WI38 (cell line): ENCODE data around the gene HS1BP3.
A peak's percentile ranks its signal among the peaks of the same experiment; 100 is the strongest.

Source experiments
- H3K4me3 ChIP-seq: 2 replicates; pipeline ENCODE4 v1.5.1; 2011; ENCODE audit warnings: low read depth, mild to moderate bottlenecking, control low read depth, low read length
- TF ChIP-seq, protein P1 (sequence below): IDR thresholded peaks from 2 replicates; pipeline ENCODE4 v1.5.1; 2012; ENCODE audit warnings: low read depth, mild to moderate bottlenecking, control low read depth, low read length

HS1BP3 gene

DNA sequence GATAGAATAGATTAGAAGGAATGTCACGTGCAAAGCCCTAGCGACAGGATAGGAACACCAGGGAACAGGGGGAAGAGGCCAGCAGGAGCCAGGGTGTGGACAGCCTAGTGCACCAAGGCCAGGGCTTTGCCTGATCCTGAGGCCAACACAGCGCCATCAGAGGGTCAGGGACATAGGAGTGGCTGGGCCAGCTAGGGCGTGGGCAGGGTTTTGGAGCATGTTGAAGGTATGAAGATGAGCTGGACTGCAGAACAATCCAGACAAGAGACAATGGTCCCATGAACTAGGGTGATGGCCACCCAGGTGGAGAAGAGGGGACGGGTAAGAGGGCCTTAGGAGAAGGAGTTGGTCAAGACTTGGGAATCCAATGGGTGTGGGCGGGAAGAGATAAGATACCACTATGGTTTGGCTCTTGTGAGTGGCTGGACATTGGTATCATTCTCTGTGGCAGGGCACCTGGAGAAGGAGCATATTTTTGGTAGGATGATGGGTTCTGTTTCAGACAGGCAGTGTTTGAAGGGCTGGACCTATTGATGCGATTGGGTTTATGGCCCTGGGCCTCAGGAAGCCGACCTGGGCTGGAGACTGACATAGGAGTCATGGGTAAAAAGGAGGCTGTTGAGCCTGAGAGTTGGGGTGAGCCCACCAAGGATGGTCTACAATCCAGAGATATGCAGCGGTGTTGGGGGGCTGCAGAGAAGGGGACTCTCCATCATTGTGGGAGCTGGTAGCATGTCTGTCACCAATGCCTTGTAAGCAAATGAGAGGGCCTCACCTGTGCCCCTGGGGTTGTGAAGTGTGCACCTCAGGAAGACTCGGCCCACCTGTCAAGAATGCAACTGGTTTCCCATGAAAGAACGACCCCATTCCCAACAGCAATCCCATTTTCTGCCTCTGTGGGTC, 2.0 kb upstream of the HS1BP3 start:
- TF ChIP-seq, protein P1, sequence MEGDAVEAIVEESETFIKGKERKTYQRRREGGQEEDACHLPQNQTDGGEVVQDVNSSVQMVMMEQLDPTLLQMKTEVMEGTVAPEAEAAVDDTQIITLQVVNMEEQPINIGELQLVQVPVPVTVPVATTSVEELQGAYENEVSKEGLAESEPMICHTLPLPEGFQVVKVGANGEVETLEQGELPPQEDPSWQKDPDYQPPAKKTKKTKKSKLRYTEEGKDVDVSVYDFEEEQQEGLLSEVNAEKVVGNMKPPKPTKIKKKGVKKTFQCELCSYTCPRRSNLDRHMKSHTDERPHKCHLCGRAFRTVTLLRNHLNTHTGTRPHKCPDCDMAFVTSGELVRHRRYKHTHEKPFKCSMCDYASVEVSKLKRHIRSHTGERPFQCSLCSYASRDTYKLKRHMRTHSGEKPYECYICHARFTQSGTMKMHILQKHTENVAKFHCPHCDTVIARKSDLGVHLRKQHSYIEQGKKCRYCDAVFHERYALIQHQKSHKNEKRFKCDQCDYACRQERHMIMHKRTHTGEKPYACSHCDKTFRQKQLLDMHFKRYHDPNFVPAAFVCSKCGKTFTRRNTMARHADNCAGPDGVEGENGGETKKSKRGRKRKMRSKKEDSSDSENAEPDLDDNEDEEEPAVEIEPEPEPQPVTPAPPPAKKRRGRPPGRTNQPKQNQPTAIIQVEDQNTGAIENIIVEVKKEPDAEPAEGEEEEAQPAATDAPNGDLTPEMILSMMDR = no peak
- H3K4me3 ChIP-seq = no peak overlapping the region

DNA sequence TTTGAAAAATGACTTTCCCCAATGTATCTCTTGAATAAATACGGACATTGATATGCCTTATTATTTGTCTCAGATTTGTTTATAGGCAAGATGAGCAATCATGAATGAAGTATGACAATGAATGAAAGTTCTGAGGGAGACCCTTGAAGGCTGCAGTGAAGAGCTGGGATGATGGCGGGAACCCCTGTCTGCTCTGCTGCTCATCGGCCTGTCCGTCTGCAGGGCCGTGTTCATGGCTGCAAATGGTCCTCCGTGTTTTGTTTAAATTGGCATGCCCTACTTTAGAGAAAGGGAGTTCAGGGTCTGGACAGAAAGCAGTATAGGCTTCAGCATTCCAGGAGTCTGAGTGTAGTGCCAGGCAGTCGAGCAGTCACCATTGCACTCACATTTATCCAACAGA, 1.2 kb upstream of the HS1BP3 start:
- no peak overlapping the region for H3K4me3 ChIP-seq
- TF ChIP-seq, protein P1 = no peak

DNA sequence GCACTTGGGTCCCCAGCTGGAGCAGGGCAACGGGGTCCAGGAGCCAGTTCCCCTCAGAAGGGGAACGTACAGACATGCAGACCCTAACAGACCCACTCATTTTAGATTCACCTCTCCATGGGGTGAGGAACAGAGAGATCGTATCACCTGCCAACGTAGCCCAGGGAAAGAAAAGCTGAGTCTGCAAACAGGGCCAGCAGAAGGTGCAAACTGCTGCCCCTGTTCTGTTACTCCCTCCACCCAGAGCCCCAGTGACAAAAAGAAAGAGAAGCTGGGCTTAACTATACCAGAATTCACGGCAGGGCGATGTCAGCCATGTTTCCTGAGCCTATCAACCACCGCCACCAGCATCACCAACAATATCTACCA, 817 bp upstream of the HS1BP3 start:
- TF ChIP-seq, protein P1 = no peak
- H3K4me3 ChIP-seq = peak overlapping the region; percentile 89

DNA sequence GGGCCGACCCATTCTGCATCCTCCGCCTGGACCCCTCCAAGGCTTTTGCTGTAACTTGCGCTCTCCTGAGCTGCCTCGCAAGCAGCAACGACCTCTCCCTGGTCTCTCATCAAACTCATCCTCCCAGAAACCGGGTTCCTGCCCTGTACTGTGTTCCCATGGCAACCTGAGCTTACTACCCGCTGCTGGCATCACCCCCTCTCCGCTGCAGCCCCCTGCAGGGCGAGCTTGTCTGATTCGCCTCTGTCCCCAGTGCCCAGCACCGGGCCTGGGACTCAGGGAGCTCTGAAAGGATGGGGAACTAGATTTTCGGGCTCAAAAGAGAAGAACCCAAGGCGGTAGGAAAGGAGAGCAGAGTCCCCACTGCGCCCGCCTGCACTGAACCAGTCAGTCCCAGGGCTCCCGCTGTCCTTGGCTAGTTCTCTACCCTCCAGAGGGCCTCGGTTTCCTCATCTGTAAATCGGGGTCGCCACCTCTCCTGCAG, 463 bp downstream of the HS1BP3 start:
- peak overlapping the region; percentile 89 for H3K4me3 ChIP-seq
- TF ChIP-seq, protein P1 = 0 out of 2 replicates have a peak, but pooled peaks have one; percentile 5

DNA sequence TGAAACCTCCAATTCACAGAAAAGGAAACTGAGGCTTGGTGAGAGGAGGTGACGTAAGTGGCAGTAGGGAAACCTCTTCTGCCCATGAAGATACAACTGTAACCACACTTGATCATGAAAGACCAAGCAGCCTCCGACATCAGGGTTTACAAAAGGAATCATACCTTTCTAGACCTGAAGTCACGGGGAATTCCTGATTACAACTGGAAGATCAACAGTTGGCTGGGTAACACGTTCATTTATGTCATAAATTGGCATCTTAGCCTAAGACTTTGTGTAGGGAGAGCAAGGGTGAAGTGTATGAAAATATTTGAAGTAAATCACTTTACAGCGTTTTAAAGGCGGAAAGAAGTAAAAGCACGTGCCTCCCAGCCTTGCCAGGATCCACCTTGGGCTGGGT, 922 bp downstream of the HS1BP3 start:
- TF ChIP-seq, protein P1 = no peak
- H3K4me3 ChIP-seq = peak overlapping the region; percentile 89

DNA sequence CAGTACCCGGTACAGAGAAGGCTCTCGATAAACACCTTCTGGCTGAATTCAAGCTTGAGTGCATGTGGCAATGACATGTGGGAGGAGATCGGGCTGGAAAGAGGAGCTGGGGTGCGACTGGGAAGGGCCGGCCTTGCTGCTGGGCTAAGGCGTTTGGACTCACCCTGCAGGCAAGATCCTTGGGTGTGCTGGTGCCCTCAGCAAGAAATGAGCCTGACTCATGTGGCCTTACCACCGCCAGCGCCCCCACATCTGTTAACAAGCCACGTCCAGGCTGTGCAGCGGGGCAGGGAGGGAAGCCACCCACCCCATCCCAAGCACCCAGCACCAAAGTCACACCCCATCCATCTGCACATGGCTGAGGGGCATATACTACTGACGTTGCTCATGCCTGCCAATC, 1.3 kb downstream of the HS1BP3 start:
- no peak overlapping the region for H3K4me3 ChIP-seq
- TF ChIP-seq, protein P1 = no peak

DNA sequence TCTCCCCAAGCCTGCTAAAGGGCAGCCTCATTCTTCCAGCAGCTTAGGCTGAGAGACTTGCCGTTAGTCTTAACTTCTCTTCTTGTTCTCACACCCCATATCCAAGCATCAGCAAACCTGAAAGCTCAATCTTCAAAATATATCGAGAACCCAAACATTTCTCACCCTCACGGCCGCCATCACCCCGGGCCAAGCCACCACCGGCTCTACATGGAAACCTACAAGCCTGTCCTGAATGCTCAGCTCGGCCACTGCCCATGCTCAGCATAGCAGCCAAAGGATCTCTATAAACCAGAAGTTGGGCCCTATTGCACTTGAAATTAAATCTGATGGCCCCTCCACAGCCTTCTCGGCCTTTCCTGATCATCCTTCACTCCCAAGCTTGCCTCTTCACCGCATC, 2.1 kb downstream of the HS1BP3 start:
- H3K4me3 ChIP-seq = no peak overlapping the region
- TF ChIP-seq, protein P1 = no peak
